H1 (cell line): ENCODE results near the gene FAM228A. TPM values are rescaled to one million over a fixed set of nuclear protein-coding genes. Genes with fewer than 3 reads are reported as not detected.
"Not testable (repeated sequence)": the region's sequence is repeated elsewhere in the genome, so short reads cannot be mapped to it uniquely, and the experiment has no call there.

Experiments
- CTCF ChIA-PET: fragments of 300-600 bp; sonication (Branson Sonifier 250); formaldehyde crosslinking; loops from one replicate; lab custom pipeline; 2021; ENCODE audit not compliant: partially characterized antibody; lab: Charles Lee
- POLR2A ChIA-PET: fragments of 300-600 bp; sonication (Branson Sonifier 250); formaldehyde crosslinking; loops from one replicate; lab custom pipeline; 2021; ENCODE audit warnings: inconsistent platforms; ENCODE audit not compliant: partially characterized antibody; lab: Charles Lee
- DNase-seq, 2 experiments: peaks; one replicate each; pipeline versions ENCODE4 v3.0.0 to v3.0.0-alpha.2; 2010 to 2022; ENCODE audit warnings: low spot score in 2 of 2, low read depth in 1 of 2, mixed read lengths in 1 of 2
- FAIRE-seq: peaks from 2 replicates; lab custom pipeline; 2011; peaks lifted over from hg19 to GRCh38; lab: Jason Lieb, UNC
- H2AFZ ChIP-seq: 2 replicates; pipeline ENCODE4 v1.8.1; 2012; ENCODE audit warnings: low read length, inconsistent platforms
- H2AK5ac ChIP-seq: 2 replicates; pipeline ENCODE4 v1.6.1; 2013; ENCODE audit warnings: low read depth, low read length
- H2BK120ac ChIP-seq: replicated peaks from 2 replicates; pipeline ENCODE3; 2013; ENCODE audit warnings: low read depth, low read length, inconsistent platforms
- H2BK12ac ChIP-seq: 2 replicates; pipeline ENCODE4 v1.6.1; 2013; ENCODE audit warnings: low read depth, low read length
- H2BK15ac ChIP-seq: 2 replicates; pipeline ENCODE4 v1.6.1; 2013; ENCODE audit warnings: low read length
- H2BK20ac ChIP-seq: 2 replicates; pipeline ENCODE4 v1.6.1; 2013; ENCODE audit warnings: low read length
- H2BK5ac ChIP-seq: 2 replicates; pipeline ENCODE4 v1.6.1; 2013; ENCODE audit warnings: low read depth, low read length
- H3K14ac ChIP-seq: 2 replicates; pipeline ENCODE4 v1.6.1; 2013; ENCODE audit warnings: inconsistent platforms; ENCODE audit not compliant: insufficient read length
- H3K18ac ChIP-seq: 2 replicates; pipeline ENCODE4 v1.6.1; 2013; ENCODE audit warnings: low read length; ENCODE audit errors: extremely low read depth
- H3K23ac ChIP-seq: 2 replicates; pipeline ENCODE4 v1.6.1; 2013; ENCODE audit warnings: inconsistent platforms; ENCODE audit not compliant: insufficient read length
- H3K23me2 ChIP-seq: 2 replicates; pipeline ENCODE4 v1.6.1; 2013; ENCODE audit warnings: low read depth, low read length
- H3K27ac ChIP-seq: 2 replicates; pipeline ENCODE4 v1.6.1; 2011; ENCODE audit warnings: low read depth, low read length, inconsistent platforms
- H3K27me3 ChIP-seq, 4 experiments: replicated peaks in 1 of 4; 1 replicate in 1 of 4; 2 replicates in 3 of 4; pipeline versions ENCODE4 v1.6.1 to v1.8.1; 2011 to 2013; ENCODE audit warnings: low read length in 3 of 4, mild to moderate bottlenecking in 3 of 4, inconsistent platforms in 2 of 4, mixed read lengths in 2 of 4, moderate library complexity in 1 of 4; ENCODE audit not compliant: control insufficient read depth in 3 of 4, insufficient read depth in 3 of 4; ENCODE audit errors: extremely low read depth in 1 of 4
- H3K36me3 ChIP-seq, 4 experiments: 2 replicates each; pipeline versions ENCODE4 v1.6.1 to v1.8.1; 2011 to 2013; ENCODE audit warnings: mild to moderate bottlenecking in 4 of 4, low read length in 3 of 4, moderate library complexity in 2 of 4, control low read depth in 1 of 4, inconsistent platforms in 1 of 4; ENCODE audit not compliant: insufficient read depth in 4 of 4, control insufficient read depth in 2 of 4
- H3K4ac ChIP-seq: replicated peaks from 2 replicates; pipeline ENCODE3; 2013; ENCODE audit warnings: low read length, low read depth, mixed read lengths, inconsistent platforms; ENCODE audit not compliant: insufficient read length
- H3K4me1 ChIP-seq, 4 experiments: replicated peaks in 1 of 4; 1 replicate in 1 of 4; 2 replicates in 3 of 4; pipeline versions ENCODE4 v1.6.1 to v1.8.1; 2011 to 2013; ENCODE audit warnings: low read length in 3 of 4, inconsistent platforms in 2 of 4, mixed read lengths in 1 of 4; ENCODE audit not compliant: insufficient read depth in 4 of 4, control insufficient read depth in 3 of 4
- H3K4me2 ChIP-seq, 2 experiments: 2 replicates each; pipeline versions ENCODE4 v1.6.1 to v1.8.1; 2011 to 2013; ENCODE audit warnings: low read depth in 2 of 2, low read length in 2 of 2, control low read depth in 1 of 2, inconsistent platforms in 1 of 2, mild to moderate bottlenecking in 1 of 2; ENCODE audit not compliant: insufficient read depth in 1 of 2
- H3K4me3 ChIP-seq, 4 experiments: fragments of 200-600, 300-600 bp in 1 of 4; sonication (generic), shearing (Covaris generic), sonication (Bioruptor Twin) in 1 of 4; 2 replicates each; pipeline versions ENCODE4 v1.5.1 to v1.8.1; 2011 to 2016; ENCODE audit warnings: low read length in 4 of 4, low read depth in 3 of 4, control low read depth in 2 of 4, inconsistent platforms in 2 of 4, mild to moderate bottlenecking in 2 of 4, mixed read lengths in 1 of 4, moderate library complexity in 1 of 4; ENCODE audit not compliant: insufficient read depth in 2 of 4; ENCODE audit errors: extremely low read depth in 1 of 4
- H3K56ac ChIP-seq: replicated peaks from 2 replicates; pipeline ENCODE3; 2013; ENCODE audit warnings: low read depth, mild to moderate bottlenecking, mixed read lengths, low read length, inconsistent platforms; ENCODE audit not compliant: insufficient read length
- H3K79me1 ChIP-seq: 2 replicates; pipeline ENCODE4 v1.6.1; 2013; ENCODE audit warnings: low read depth, low read length, control low read depth
- H3K79me2 ChIP-seq, 2 experiments: 2 replicates each; pipeline versions ENCODE4 v1.6.1 to v1.8.1; 2012 to 2013; ENCODE audit warnings: low read length in 2 of 2, mild to moderate bottlenecking in 2 of 2, inconsistent platforms in 1 of 2; ENCODE audit not compliant: insufficient read depth in 2 of 2, control insufficient read depth in 1 of 2
- H3K9ac ChIP-seq, 4 experiments: replicated peaks in 1 of 4; 1 replicate in 1 of 4; 2 replicates in 3 of 4; pipeline versions ENCODE4 v1.6.1 to v1.8.1; 2011 to 2013; ENCODE audit warnings: low read depth in 3 of 4, low read length in 3 of 4, control low read depth in 2 of 4, mild to moderate bottlenecking in 2 of 4, moderate library complexity in 2 of 4, inconsistent platforms in 1 of 4; ENCODE audit errors: extremely low read depth in 1 of 4
- H3K9me3 ChIP-seq, 2 experiments: 2 replicates each; pipeline versions ENCODE4 v1.6.1 to v1.8.1; 2012 to 2013; ENCODE audit warnings: mild to moderate bottlenecking in 2 of 2, moderate library complexity in 2 of 2, control low read depth in 1 of 2, inconsistent platforms in 1 of 2, low read depth in 1 of 2, low read length in 1 of 2, mixed read lengths in 1 of 2; ENCODE audit not compliant: insufficient read depth in 2 of 2
- H4K20me1 ChIP-seq, 2 experiments: replicated peaks in 1 of 2; 2 replicates each; pipeline versions ENCODE3 to v1.8.1; 2011 to 2013; ENCODE audit warnings: inconsistent platforms in 2 of 2, low read length in 2 of 2, mild to moderate bottlenecking in 1 of 2; ENCODE audit not compliant: insufficient read depth in 2 of 2, control insufficient read depth in 1 of 2
- H4K5ac ChIP-seq: 2 replicates; pipeline ENCODE4 v1.6.1; 2013; ENCODE audit warnings: low read length, low read depth, mixed read lengths, inconsistent platforms; ENCODE audit not compliant: insufficient read length
- H4K8ac ChIP-seq: 2 replicates; pipeline ENCODE4 v1.8.0; 2013; ENCODE audit warnings: mild to moderate bottlenecking, moderate library complexity, low read length, inconsistent platforms; ENCODE audit not compliant: insufficient read depth; ENCODE audit errors: extremely low read depth
- H4K91ac ChIP-seq: replicated peaks from 2 replicates; pipeline ENCODE3; 2013; ENCODE audit warnings: low read length, mixed read lengths, inconsistent platforms; ENCODE audit not compliant: insufficient read length
- WGBS, 2 experiments: shearing (Covaris generic) in 1 of 2; methylation state at CpG; one replicate each; pipeline versions ENCODE4 v1.1.6 to v1.1.7; 2013 to 2015; ENCODE audit warnings: low lambda C conversion rate in 2 of 2, mixed read lengths in 2 of 2, inconsistent platforms in 1 of 2, low coverage in 1 of 2, missing lambda C conversion rate in 1 of 2; ENCODE audit not compliant: insufficient replicate concordance in 2 of 2, insufficient coverage in 1 of 2, insufficient read length in 1 of 2; ENCODE audit errors: extremely low coverage in 1 of 2, missing lambda C conversion rate in 1 of 2; 5-methylcytosine and 5-hydroxymethylcytosine counted together
- polyA plus RNA-seq, 7 experiments: library from polyadenylated mRNA; depleted of rRNA in 3 of 7; stranded (reverse) in 5 of 7; unstranded in 2 of 7; fragments of >200 nt in 5 of 7; fragments of 200-250 nt in 2 of 7; gene quantifications; 1 replicate in 5 of 7; 2 replicates in 1 of 7; 4 replicates in 1 of 7; pipeline versions ENCODE4 v1.2.1 to v1.2.3, GENCODE V29; 2011 to 2013; ENCODE audit warnings: missing spikeins in 2 of 7, mixed read lengths in 2 of 7
- total RNA-seq: library from RNA; stranded (reverse); fragmentation: NEBNext Ultra II Directional; extraction: Animal tissue kit (Norgen Biotek cat#: 25700); gene quantifications from 2 replicates; pipeline ENCODE4 v1.2.1, GENCODE V29; 2021

FAM228A gene
- total and polyA plus RNA-seq, 2 of the 8 experiments (the other 6 are each of a cell fraction or from before 2014, with no cell fraction given) = not detected

DNA sequence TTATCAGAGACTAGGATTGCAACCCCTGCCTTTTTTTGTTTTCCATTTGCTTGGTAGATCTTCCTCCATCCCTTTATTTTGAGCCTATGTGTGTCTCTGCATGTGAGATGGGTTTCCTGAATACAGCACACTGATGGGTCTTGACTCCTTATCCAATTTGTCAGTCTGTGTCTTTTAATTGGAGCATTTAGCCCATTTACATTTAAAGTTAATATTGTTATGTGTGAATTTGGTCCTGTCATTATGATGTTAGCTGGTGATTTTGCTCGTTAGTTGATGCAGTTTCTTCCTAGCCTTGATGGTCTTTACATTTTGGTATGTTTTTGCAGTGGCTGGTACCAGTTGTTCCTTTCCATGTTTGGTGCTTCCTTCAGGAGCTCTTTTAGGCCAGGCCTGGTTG, 22.4 kb downstream of the FAM228A start:
- H4K8ac ChIP-seq, H2BK20ac ChIP-seq, DNase-seq, H3K56ac ChIP-seq, H3K36me3 ChIP-seq, H3K4ac ChIP-seq, H3K79me2 ChIP-seq, H3K4me1 ChIP-seq, H3K4me2 ChIP-seq, H2BK15ac ChIP-seq, H4K20me1 ChIP-seq, H3K9ac ChIP-seq, FAIRE-seq, H3K4me3 ChIP-seq, H3K27ac ChIP-seq, H3K14ac ChIP-seq, H4K5ac ChIP-seq, H3K23ac ChIP-seq, H3K18ac ChIP-seq, H3K23me2 ChIP-seq, H2BK12ac ChIP-seq, H2BK5ac ChIP-seq, CTCF ChIA-PET, H2AFZ ChIP-seq, H3K9me3 ChIP-seq, H2AK5ac ChIP-seq, H3K27me3 ChIP-seq, H2BK120ac ChIP-seq, H3K79me1 ChIP-seq, H4K91ac ChIP-seq, POLR2A ChIA-PET: not testable (repeated sequence)
- 69% methylated on average over 1 of the region's 1 CpG; no CpG with 5 or more reads in 1 of the 2 experiments for WGBS, 2 experiments
